HUES6 (cell line): Measurements from ENCODE around the gene SORCS1.

Experiments used
- H3K27ac ChIP-seq: 2 replicates; pipeline ENCODE4 v1.7.0; 2013; ENCODE audit warnings: low read depth, mild to moderate bottlenecking, low read length, inconsistent platforms
- H3K27me3 ChIP-seq: 2 replicates; pipeline ENCODE4 v1.6.1; 2013; ENCODE audit warnings: low read length; ENCODE audit not compliant: control insufficient read depth, insufficient read depth
- H3K36me3 ChIP-seq: 2 replicates; pipeline ENCODE4 v1.6.1; 2013; ENCODE audit warnings: low read length; ENCODE audit not compliant: control insufficient read depth, insufficient read depth
- H3K4me1 ChIP-seq: 2 replicates; pipeline ENCODE4 v1.6.1; 2013; ENCODE audit warnings: low read length; ENCODE audit not compliant: control insufficient read depth, insufficient read depth
- H3K4me3 ChIP-seq: 2 replicates; pipeline ENCODE4 v1.5.1; 2013; ENCODE audit warnings: low read depth, low read length
- H3K9ac ChIP-seq: one replicate; pipeline ENCODE4 v1.6.1; 2013; ENCODE audit warnings: mild to moderate bottlenecking, low read length
- H3K9me3 ChIP-seq: 2 replicates; pipeline ENCODE4 v1.6.1; 2013; ENCODE audit warnings: low read depth, low read length; ENCODE audit not compliant: control insufficient read depth, insufficient read depth

SORCS1 gene

GRCh38 chr10:107157071-107157470 is 7.4 kb downstream of the SORCS1 start:
- Histone ChIP-seq H3K27me3 (peaks cover 18% of the 10 kb centered on the region), H3K4me3 (no peak overlapping the region), H3K9me3 (peaks cover 10% of the 10 kb centered on the region), H3K36me3 (no peaks in the 10 kb centered on the region), H3K9ac (no peak overlapping the region), H3K27ac (no peak overlapping the region), H3K4me1 (no peaks in the 10 kb centered on the region; the same call in 1 of the 2 replicates)

GRCh38 chr10:107152087-107152486 is 12.4 kb downstream of the SORCS1 start:
- Histone ChIP-seq H3K4me3 (no peak overlapping the region), H3K9me3 (peaks cover 27% of the 10 kb centered on the region), H3K4me1 (no peaks in the 10 kb centered on the region), H3K9ac (no peak overlapping the region), H3K27me3 (no peaks in the 10 kb centered on the region), H3K27ac (no peak overlapping the region), H3K36me3 (no peaks in the 10 kb centered on the region)

- Histone ChIP-seq H3K9ac (no peak overlapping the region), H3K27ac (no peak overlapping the region), H3K4me1 (no peaks in the 10 kb centered on the region), H3K36me3 (no peaks in the 10 kb centered on the region), H3K4me3 (no peak overlapping the region), H3K27me3 (no peaks in the 10 kb centered on the region), H3K9me3 (peaks cover 27% of the 10 kb centered on the region)
Measured at GRCh38 chr10:107148906-107149305, 15.6 kb downstream of the SORCS1 start.

GRCh38 chr10:107144490-107144889 is 20.0 kb downstream of the SORCS1 start:
- H3K9me3 ChIP-seq, result no peaks in the 10 kb centered on the region
- H3K9ac ChIP-seq, result no peak overlapping the region
- no peaks in the 10 kb centered on the region for H3K27me3 ChIP-seq
- H3K4me3 ChIP-seq, result no peak overlapping the region
- H3K27ac ChIP-seq, result no peak overlapping the region
- no peaks in the 10 kb centered on the region for H3K4me1 ChIP-seq
- H3K36me3 ChIP-seq, result no peaks in the 10 kb centered on the region

GRCh38 chr10:107141524-107142061 is 22.9 kb downstream of the SORCS1 start:
- H3K9me3 ChIP-seq, result no peaks in the 10 kb centered on the region
- no peak overlapping the region for H3K27ac ChIP-seq
- H3K27me3 ChIP-seq, result no peaks in the 10 kb centered on the region
- no peak overlapping the region for H3K4me3 ChIP-seq
- no peaks in the 10 kb centered on the region for H3K36me3 ChIP-seq
- H3K9ac ChIP-seq, result no peak overlapping the region
- H3K4me1 ChIP-seq, result no peaks in the 10 kb centered on the region

GRCh38 chr10:107139237-107139636 is 25.3 kb downstream of the SORCS1 start:
- H3K4me1 ChIP-seq, result no peaks in the 10 kb centered on the region
- H3K27ac ChIP-seq, result no peak overlapping the region
- H3K36me3 ChIP-seq, result no peaks in the 10 kb centered on the region
- H3K9me3 ChIP-seq, result no peaks in the 10 kb centered on the region
- H3K9ac ChIP-seq, result no peak overlapping the region
- H3K4me3 ChIP-seq, result no peak overlapping the region
- H3K27me3 ChIP-seq, result no peaks in the 10 kb centered on the region

- H3K9me3 ChIP-seq, result no peaks in the 10 kb centered on the region
- no peaks in the 10 kb centered on the region for H3K27me3 ChIP-seq
- no peak overlapping the region for H3K4me3 ChIP-seq
- H3K4me1 ChIP-seq, result no peaks in the 10 kb centered on the region
- no peak overlapping the region for H3K9ac ChIP-seq
- H3K36me3 ChIP-seq, result no peaks in the 10 kb centered on the region
- H3K27ac ChIP-seq, result no peak overlapping the region
Measured at GRCh38 chr10:107133656-107134055, 30.9 kb downstream of the SORCS1 start.

GRCh38 chr10:107129000-107129399 is 35.5 kb downstream of the SORCS1 start:
- no peaks in the 10 kb centered on the region for H3K9me3 ChIP-seq
- no peak overlapping the region for H3K27ac ChIP-seq
- H3K27me3 ChIP-seq, result no peaks in the 10 kb centered on the region
- no peak overlapping the region for H3K9ac ChIP-seq
- H3K4me3 ChIP-seq, result no peak overlapping the region
- H3K36me3 ChIP-seq, result no peaks in the 10 kb centered on the region
- H3K4me1 ChIP-seq, result no peaks in the 10 kb centered on the region

GRCh38 chr10:107126512-107127065 is 37.9 kb downstream of the SORCS1 start:
- no peak overlapping the region for H3K27ac ChIP-seq
- no peaks in the 10 kb centered on the region for H3K27me3 ChIP-seq
- H3K4me3 ChIP-seq, result no peak overlapping the region
- H3K9me3 ChIP-seq, result no peaks in the 10 kb centered on the region
- no peak overlapping the region for H3K9ac ChIP-seq
- H3K36me3 ChIP-seq, result no peaks in the 10 kb centered on the region
- H3K4me1 ChIP-seq, result no peaks in the 10 kb centered on the region

GRCh38 chr10:107122703-107123102 is 41.8 kb downstream of the SORCS1 start:
- H3K27ac ChIP-seq, result no peak overlapping the region
- no peaks in the 10 kb centered on the region for H3K9me3 ChIP-seq
- H3K4me1 ChIP-seq, result no peaks in the 10 kb centered on the region
- H3K4me3 ChIP-seq, result no peak overlapping the region
- H3K9ac ChIP-seq, result no peak overlapping the region
- no peaks in the 10 kb centered on the region for H3K36me3 ChIP-seq
- H3K27me3 ChIP-seq, result no peaks in the 10 kb centered on the region

- H3K27me3 ChIP-seq, result no peaks in the 10 kb centered on the region
- H3K9ac ChIP-seq, result no peak overlapping the region
- H3K4me1 ChIP-seq, result no peaks in the 10 kb centered on the region
- H3K9me3 ChIP-seq, result no peaks in the 10 kb centered on the region
- H3K4me3 ChIP-seq, result no peak overlapping the region
- H3K27ac ChIP-seq, result no peak overlapping the region
- H3K36me3 ChIP-seq, result no peaks in the 10 kb centered on the region
Measured at GRCh38 chr10:107118866-107119265, 45.6 kb downstream of the SORCS1 start.
